Endodermal cell (in vitro differentiated cells): Measurements from ENCODE around the gene EIF3A. TPM values are rescaled to one million over a fixed set of nuclear protein-coding genes. Genes with fewer than 3 reads are reported as not detected.

Experiments used
- DNase-seq: peaks from one replicate; pipeline ENCODE4 v3.0.0-alpha.2; 2017
- H3K27ac ChIP-seq: 2 replicates; pipeline ENCODE4 v1.5.1; 2013; ENCODE audit warnings: mild to moderate bottlenecking, low read depth, low read length, moderate library complexity
- H3K27me3 ChIP-seq: 2 replicates; pipeline ENCODE4 v1.6.1; 2013; ENCODE audit warnings: mild to moderate bottlenecking, low read length, moderate library complexity; ENCODE audit not compliant: insufficient read depth, control insufficient read depth, poor library complexity, severe bottlenecking
- H3K36me3 ChIP-seq: 2 replicates; pipeline ENCODE4 v1.7.0; 2013; ENCODE audit warnings: mild to moderate bottlenecking, low read length, moderate library complexity; ENCODE audit not compliant: control insufficient read depth, insufficient read depth
- H3K4me1 ChIP-seq: one replicate; pipeline ENCODE4 v1.7.0; 2013; ENCODE audit warnings: low read length; ENCODE audit not compliant: control insufficient read depth, insufficient read depth
- H3K4me3 ChIP-seq: 2 replicates; pipeline ENCODE4 v1.5.1; 2013; ENCODE audit warnings: mild to moderate bottlenecking, low read length, moderate library complexity
- H3K9ac ChIP-seq: 2 replicates; pipeline ENCODE4 v1.6.1; 2013; ENCODE audit warnings: mild to moderate bottlenecking, low read length, moderate library complexity; ENCODE audit not compliant: poor library complexity, severe bottlenecking; ENCODE audit errors: extremely low read depth
- H3K9me3 ChIP-seq: 2 replicates; pipeline ENCODE4 v1.6.1; 2013; ENCODE audit warnings: mild to moderate bottlenecking, low read length, moderate library complexity; ENCODE audit not compliant: control insufficient read depth
- H3K27ac Mint-ChIP-seq: 2 replicates; pipeline ENCODE4 v1.8.0; 2020; ENCODE audit warnings: mixed read lengths
- H3K27me3 Mint-ChIP-seq: 2 replicates; pipeline ENCODE4 v1.8.0; 2021; ENCODE audit warnings: mild to moderate bottlenecking, mixed read lengths; ENCODE audit not compliant: insufficient read depth
- H3K36me3 Mint-ChIP-seq: 2 replicates; pipeline ENCODE4 v1.8.0; 2020; ENCODE audit warnings: low read depth, mixed read lengths
- H3K4me1 Mint-ChIP-seq: 2 replicates; pipeline ENCODE4 v1.8.0; 2020; ENCODE audit warnings: mixed read lengths
- H3K4me3 Mint-ChIP-seq: 2 replicates; pipeline ENCODE4 v1.8.0; 2020; ENCODE audit warnings: mild to moderate bottlenecking, moderate library complexity, mixed read lengths
- H3K9me3 Mint-ChIP-seq: 2 replicates; pipeline ENCODE4 v1.8.0; 2020; ENCODE audit warnings: mild to moderate bottlenecking, mixed read lengths
- CTCF ChIP-seq: fragments of 200-600 bp; sonication (generic); conservative IDR thresholded peaks from 2 replicates; pipeline ENCODE4 v1.5.0; 2021; ENCODE audit warnings: antibody characterized with exemption, mild to moderate bottlenecking
- WGBS, 2 experiments: methylation state at CpG; one replicate each; pipeline versions ENCODE4 v1.1.5 to v1.1.7; 2013; ENCODE audit warnings: missing lambda C conversion rate in 2 of 2, mixed read lengths in 1 of 2; ENCODE audit not compliant: insufficient coverage in 1 of 2, insufficient read length in 1 of 2; 5-methylcytosine and 5-hydroxymethylcytosine counted together
- total RNA-seq, 2 donors: library from RNA; stranded (reverse); fragmentation: NEBNext Ultra II Directional in 1 of 2; extraction: Animal tissue kit (Norgen Biotek cat#: 25700) in 1 of 2; gene quantifications; 2 replicates in 1 of 2; 3 replicates in 1 of 2; pipeline ENCODE4 v1.2.1, GENCODE V29; 2021

EIF3A gene
- total RNA-seq, 2 donors from 2014 or later: 134 to 144 TPM

DNA sequence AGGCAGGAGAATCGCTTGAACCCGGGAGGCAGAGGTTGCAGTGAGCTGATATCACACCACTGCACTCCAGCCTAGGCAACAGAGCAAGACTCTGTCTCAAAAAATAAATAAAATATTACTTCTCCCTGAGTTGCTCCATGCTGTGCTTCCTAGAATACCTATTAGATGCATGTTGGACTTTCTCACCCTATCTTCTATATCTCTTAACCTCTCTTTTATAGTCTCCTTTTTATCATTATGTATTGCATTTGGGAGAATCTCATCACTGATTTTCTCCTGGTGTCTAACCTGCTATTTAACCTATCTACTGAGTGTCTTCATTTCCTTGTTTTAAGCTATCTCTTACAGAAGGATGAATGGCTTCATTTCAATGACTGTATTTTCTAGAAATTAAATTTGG is 83.2 kb downstream of the EIF3A start:
- Mint-ChIP-seq H3K4me1 (no peaks in the 10 kb centered on the region), H3K9me3 (no peaks in the 10 kb centered on the region), H3K4me3 (no peak overlapping the region), H3K36me3 (no peaks in the 10 kb centered on the region), H3K27me3 (no peaks in the 10 kb centered on the region), H3K27ac (no peak overlapping the region)
- H3K4me1 ChIP-seq: no peaks in the 10 kb centered on the region
- H3K4me3 ChIP-seq: no peak overlapping the region
- no peak overlapping the region for H3K27ac ChIP-seq
- TF ChIP-seq CTCF: no peak
- no peak for DNase-seq
- H3K9ac ChIP-seq: no peak overlapping the region
- WGBS, 2 experiments: 87 to 94% methylated on average over 2 of the region's 2 CpGs
- H3K36me3 ChIP-seq: no peaks in the 10 kb centered on the region
- no peaks in the 10 kb centered on the region for H3K9me3 ChIP-seq
- no peaks in the 10 kb centered on the region for H3K27me3 ChIP-seq

DNA sequence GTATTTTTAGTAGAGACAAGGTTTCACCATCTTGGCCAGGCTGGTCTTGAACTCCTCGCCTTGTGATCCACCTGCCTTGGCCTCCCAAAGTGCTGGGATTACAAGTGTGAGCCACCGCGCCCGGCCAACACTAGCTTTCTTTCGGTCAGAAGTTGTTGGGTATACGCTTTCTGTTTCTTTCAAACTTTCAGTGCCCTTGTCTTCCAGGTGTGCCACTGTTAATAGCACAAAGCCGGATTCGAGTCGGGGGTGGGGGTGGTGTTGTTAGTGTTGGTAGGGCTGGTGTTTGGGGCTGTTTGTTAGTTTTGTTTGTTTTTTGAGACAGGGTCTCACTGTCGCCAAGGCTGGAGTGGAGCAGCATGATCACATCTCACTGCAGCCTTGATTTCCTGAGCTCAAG is 84.9 kb downstream of the EIF3A start:
- Mint-ChIP-seq H3K27me3 (no peaks in the 10 kb centered on the region), H3K36me3 (no peaks in the 10 kb centered on the region), H3K9me3 (no peaks in the 10 kb centered on the region), H3K4me3 (no peak overlapping the region), H3K27ac (no peak overlapping the region), H3K4me1 (no peaks in the 10 kb centered on the region)
- Histone ChIP-seq H3K9ac (no peak overlapping the region), H3K9me3 (no peaks in the 10 kb centered on the region), H3K36me3 (no peaks in the 10 kb centered on the region), H3K27me3 (no peaks in the 10 kb centered on the region), H3K4me1 (no peaks in the 10 kb centered on the region), H3K27ac (no peak overlapping the region), H3K4me3 (no peak overlapping the region)
- no peak for DNase-seq
- no peak for TF ChIP-seq CTCF
- 88 to 91% methylated on average over 7 to 10 of the region's 10 CpGs for WGBS, 2 experiments

DNA sequence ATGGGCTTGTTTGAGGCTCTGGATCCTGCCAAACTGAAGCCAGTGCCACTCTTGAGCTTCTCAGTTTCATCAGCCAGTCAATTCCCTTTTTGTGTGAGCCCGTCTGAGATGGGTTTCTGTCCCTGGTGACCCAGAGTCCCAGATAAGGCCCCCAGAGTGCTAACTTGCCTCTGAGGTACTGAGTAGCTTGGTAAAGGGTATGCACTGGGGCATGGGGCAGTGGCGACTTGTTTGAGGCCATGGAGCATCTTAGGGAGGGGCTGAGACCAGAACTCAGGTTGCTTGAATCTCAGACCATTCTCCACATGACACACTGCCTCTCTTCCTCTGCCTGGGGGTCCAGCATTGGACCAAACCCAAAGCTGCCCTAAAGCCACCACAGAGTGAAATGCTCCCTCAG is 86.3 kb downstream of the EIF3A start:
- DNase-seq: no peak
- H3K4me1 ChIP-seq: no peaks in the 10 kb centered on the region
- Mint-ChIP-seq H3K36me3 (no peaks in the 10 kb centered on the region), H3K4me3 (no peak overlapping the region), H3K27me3 (no peaks in the 10 kb centered on the region), H3K27ac (no peak overlapping the region), H3K9me3 (peaks cover 2% of the 10 kb centered on the region), H3K4me1 (no peaks in the 10 kb centered on the region)
- no peak overlapping the region for H3K9ac ChIP-seq
- no peaks in the 10 kb centered on the region for H3K27me3 ChIP-seq
- H3K36me3 ChIP-seq: no peaks in the 10 kb centered on the region
- H3K9me3 ChIP-seq: no peaks in the 10 kb centered on the region
- no peak for TF ChIP-seq CTCF
- H3K4me3 ChIP-seq: no peak overlapping the region
- 84% methylated on average over 2 of the region's 2 CpGs; no CpG with 5 or more reads in 1 of the 2 experiments for WGBS, 2 experiments
- H3K27ac ChIP-seq: no peak overlapping the region
